GM18519 (cell line): ENCODE data around the gene TEX2.

Experiments
- ATAC-seq: cut with Tn5 transposase; IDR thresholded peaks from one replicate; pipeline ENCODE4 v1.9.1; 2021; ENCODE audit warnings: mild to moderate bottlenecking, moderate library complexity; ENCODE audit not compliant: unreplicated experiment, low FRiP score

Gene TEX2

GRCh38 chr17:64269687-64270649 lies 6.9 kb upstream of the TEX2 start:
- ATAC-seq: no peak

GRCh38 chr17:64264891-64265290 lies 1.8 kb upstream of the TEX2 start:
- ATAC-seq: no peak

- peak; percentile 6 for ATAC-seq
Measured at GRCh38 chr17:64262198-64262999, 661 bp downstream of the TEX2 start.

GRCh38 chr17:64261417-64262145 lies 1.5 kb downstream of the TEX2 start:
- no peak for ATAC-seq

- ATAC-seq: no peak
Measured at GRCh38 chr17:64260886-64261285, 2.2 kb downstream of the TEX2 start.

- ATAC-seq: no peak
Measured at GRCh38 chr17:64259922-64260321, 3.1 kb downstream of the TEX2 start.

GRCh38 chr17:64259426-64259825 lies 3.6 kb downstream of the TEX2 start:
- ATAC-seq: no peak

GRCh38 chr17:64256913-64257807 lies 5.9 kb downstream of the TEX2 start:
- no peak for ATAC-seq

GRCh38 chr17:64255764-64256163 lies 7.3 kb downstream of the TEX2 start:
- ATAC-seq: no peak

- ATAC-seq: no peak
Measured at GRCh38 chr17:64254755-64255154, 8.3 kb downstream of the TEX2 start.

- ATAC-seq: no peak
Measured at GRCh38 chr17:64253470-64253869, 9.6 kb downstream of the TEX2 start.

GRCh38 chr17:64252831-64253230 lies 10.2 kb downstream of the TEX2 start:
- ATAC-seq: no peak

GRCh38 chr17:64250233-64250835 lies 12.7 kb downstream of the TEX2 start:
- ATAC-seq: no peak

GRCh38 chr17:64247836-64248235 lies 15.2 kb downstream of the TEX2 start:
- ATAC-seq: no peak

GRCh38 chr17:64245218-64246145 lies 17.6 kb downstream of the TEX2 start:
- ATAC-seq: no peak

GRCh38 chr17:64244165-64244564 lies 18.9 kb downstream of the TEX2 start:
- ATAC-seq: no peak

- ATAC-seq: no peak
Measured at GRCh38 chr17:64243340-64243739, 19.7 kb downstream of the TEX2 start.

- no peak for ATAC-seq
Measured at GRCh38 chr17:64242633-64243032, 20.4 kb downstream of the TEX2 start.
